Fibroblast of the aortic adventitia (primary cell): ENCODE results near the gene TCIRG1. TPM values are rescaled to one million over a fixed set of nuclear protein-coding genes. Genes with fewer than 3 reads are reported as not detected.

Experiments
- DNase-seq: peaks from one replicate; pipeline ENCODE4 v3.0.0-alpha.2; 2010; ENCODE audit warnings: low read depth
- H3K4me3 ChIP-seq: 2 replicates; pipeline ENCODE4 v1.5.1; 2011; ENCODE audit warnings: low read depth, mild to moderate bottlenecking, control low read depth, low read length, moderate library complexity
- total RNA-seq: library from RNA; depleted of rRNA; stranded (reverse); fragments of >200 nt; gene quantifications from 2 replicates; pipeline ENCODE4 v1.2.3, GENCODE V29; 2012; ENCODE audit warnings: low replicate concordance
- TF ChIP-seq, protein P1 (sequence below): IDR thresholded peaks from 2 replicates; pipeline ENCODE4 v1.5.1; 2011; ENCODE audit warnings: mild to moderate bottlenecking, low read length, control low read depth, inconsistent platforms; ENCODE audit not compliant: insufficient read depth

The TCIRG1 gene
- total RNA-seq, 1 donor, result 76.0 TPM

DNA sequence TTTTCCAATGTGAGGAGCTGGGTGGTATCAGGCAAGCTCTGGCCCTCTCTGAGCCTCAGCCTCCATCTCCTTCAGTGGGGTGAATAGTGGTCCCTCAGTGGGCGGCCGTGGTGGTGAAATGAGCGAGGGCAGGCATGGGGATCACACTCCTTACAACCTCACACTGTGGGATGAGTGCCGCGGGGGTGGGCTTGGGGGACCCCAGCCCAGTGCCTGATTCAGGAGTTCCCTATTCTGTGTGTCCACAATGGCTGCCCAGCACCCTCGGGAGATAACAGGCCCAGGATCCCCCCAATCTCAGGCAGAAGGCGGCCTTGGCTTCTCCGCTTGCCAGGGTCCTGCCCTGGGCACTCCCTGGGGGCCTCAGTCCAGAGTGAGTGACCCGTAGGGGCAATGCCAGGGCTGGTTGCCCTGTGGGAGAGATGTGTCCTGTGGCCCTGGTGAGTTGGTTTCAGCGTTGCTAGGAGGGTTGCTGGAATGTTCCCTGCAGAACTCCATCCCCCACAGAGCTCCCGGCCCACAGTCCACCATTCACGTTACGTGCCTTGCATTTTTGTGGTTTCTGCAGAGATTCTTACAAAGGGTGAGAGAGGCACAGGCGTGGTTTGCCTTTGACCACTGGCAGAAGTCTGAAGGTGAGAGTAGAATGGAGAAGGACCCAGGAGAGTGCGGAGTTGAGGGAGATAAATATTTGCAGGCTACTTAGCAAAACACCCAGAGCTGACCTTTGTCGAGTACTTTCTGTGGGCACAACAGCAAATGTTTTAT, 25.8 kb upstream of the TCIRG1 start:
- no peak overlapping the region for H3K4me3 ChIP-seq
- DNase-seq, result peak; percentile 92
- TF ChIP-seq, protein P1, sequence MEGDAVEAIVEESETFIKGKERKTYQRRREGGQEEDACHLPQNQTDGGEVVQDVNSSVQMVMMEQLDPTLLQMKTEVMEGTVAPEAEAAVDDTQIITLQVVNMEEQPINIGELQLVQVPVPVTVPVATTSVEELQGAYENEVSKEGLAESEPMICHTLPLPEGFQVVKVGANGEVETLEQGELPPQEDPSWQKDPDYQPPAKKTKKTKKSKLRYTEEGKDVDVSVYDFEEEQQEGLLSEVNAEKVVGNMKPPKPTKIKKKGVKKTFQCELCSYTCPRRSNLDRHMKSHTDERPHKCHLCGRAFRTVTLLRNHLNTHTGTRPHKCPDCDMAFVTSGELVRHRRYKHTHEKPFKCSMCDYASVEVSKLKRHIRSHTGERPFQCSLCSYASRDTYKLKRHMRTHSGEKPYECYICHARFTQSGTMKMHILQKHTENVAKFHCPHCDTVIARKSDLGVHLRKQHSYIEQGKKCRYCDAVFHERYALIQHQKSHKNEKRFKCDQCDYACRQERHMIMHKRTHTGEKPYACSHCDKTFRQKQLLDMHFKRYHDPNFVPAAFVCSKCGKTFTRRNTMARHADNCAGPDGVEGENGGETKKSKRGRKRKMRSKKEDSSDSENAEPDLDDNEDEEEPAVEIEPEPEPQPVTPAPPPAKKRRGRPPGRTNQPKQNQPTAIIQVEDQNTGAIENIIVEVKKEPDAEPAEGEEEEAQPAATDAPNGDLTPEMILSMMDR, result no peak

DNA sequence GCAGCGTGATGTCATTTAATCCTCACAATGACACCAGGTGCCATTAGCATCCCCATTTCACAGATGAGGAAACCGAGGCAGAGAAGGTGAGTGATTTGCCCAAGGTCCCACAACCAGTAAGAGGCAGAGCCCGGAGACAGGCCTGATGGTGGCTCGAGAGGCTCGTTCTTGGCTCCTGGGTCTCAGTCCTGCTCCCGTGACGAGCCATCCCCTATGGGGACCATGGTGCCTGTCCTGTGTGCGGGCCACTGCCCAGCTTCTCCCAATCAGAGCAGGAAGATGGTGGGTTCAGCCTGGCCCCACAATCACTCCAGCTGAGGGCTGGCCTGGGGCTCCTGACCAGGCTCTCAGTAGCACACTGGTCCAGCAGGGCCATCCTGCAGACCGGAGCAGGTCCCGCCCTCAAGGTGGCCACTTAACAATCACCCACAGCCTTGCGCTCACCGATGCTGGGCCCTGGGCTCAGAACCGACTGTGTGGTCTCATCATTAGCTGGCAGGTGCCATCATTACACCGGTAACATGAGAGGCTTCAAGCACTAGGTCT, 25.1 kb upstream of the TCIRG1 start:
- DNase-seq, result no peak
- H3K4me3 ChIP-seq, result no peak overlapping the region
- TF ChIP-seq, protein P1, result no peak

DNA sequence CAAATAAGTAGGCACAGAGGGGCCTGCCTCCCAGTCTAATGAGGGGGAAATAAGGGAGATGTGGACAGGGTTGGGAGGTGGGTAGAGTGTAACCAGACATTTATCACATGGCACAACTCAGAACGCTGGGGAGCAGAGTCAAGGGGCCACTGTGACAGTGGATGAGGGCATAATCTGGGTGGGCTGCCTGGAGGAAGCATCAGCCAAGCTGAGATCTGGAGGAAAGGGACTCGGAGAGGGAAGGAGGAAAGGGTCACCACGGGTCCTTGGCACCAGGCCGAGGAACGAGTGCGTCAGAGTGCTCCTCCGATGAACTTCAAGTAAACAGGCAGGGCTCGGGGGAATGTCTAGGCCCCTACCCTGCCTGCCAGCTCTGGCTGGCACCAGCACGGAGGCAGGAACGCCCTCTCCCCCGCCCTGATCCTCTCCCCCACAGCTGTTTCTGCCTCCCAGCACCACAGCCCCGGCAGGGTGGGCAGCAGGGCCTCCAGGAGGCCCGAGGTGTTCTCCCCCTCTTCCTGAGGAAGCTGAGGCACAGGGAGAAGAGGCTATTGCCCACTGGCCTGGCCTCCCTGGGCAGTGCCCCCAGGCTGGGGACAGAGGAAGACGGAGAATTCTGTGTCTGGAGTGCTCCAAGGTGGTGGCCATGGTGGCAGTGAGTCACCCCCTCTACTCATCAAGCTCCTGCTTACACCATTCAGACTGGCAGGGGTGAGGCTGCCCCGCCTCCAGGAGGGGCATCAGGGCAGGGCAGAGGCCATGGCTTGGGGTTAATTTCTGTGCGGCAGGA, 24.5 kb upstream of the TCIRG1 start:
- no peak overlapping the region for H3K4me3 ChIP-seq
- peak; percentile 67 for DNase-seq
- TF ChIP-seq, protein P1, result no peak

DNA sequence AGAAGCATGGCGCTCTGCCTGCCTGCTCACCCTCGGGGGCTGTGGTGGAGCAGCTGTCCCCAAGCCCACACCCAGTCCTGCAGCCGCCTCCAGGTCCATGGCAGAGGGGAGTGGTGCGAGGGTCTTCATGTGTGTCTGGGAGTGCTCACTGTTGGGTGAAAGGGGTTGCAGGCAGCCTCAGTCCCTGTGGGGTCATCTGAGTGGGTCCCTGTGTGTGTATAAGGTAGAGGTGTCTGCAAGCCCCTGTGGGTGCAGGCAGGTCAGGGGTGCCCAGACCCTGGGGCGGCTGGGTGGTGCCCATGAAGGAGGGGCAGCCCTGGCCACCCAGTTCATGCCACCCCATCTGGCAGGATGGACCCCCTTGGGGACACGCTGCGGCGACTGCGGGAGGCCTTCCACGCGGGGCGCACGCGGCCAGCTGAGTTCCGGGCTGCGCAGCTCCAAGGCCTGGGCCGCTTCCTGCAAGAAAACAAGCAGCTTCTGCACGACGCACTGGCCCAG, 23.8 kb upstream of the TCIRG1 start:
- TF ChIP-seq, protein P1, result no peak
- H3K4me3 ChIP-seq, result no peak overlapping the region
- DNase-seq, result no peak

DNA sequence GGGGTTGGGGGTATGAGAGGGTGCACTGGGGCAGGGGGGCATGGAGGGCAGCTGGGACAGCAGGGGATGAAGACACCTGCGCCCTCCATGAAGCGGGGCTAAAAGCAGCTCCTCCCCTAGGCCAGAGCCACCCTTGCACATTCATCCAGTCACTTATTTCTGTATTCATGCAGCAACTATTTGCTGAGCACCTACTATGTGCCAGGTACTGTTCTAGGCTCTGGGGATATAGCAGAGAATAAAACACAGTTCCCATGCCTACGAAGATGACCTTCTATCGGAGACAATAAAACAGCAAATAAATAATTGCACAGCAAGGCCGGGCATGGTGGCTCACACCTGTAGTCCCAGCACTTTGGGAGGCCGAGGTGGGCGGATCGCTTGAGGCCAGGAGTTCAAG, 23.4 kb upstream of the TCIRG1 start:
- TF ChIP-seq, protein P1, result no peak
- no peak for DNase-seq
- no peak overlapping the region for H3K4me3 ChIP-seq

DNA sequence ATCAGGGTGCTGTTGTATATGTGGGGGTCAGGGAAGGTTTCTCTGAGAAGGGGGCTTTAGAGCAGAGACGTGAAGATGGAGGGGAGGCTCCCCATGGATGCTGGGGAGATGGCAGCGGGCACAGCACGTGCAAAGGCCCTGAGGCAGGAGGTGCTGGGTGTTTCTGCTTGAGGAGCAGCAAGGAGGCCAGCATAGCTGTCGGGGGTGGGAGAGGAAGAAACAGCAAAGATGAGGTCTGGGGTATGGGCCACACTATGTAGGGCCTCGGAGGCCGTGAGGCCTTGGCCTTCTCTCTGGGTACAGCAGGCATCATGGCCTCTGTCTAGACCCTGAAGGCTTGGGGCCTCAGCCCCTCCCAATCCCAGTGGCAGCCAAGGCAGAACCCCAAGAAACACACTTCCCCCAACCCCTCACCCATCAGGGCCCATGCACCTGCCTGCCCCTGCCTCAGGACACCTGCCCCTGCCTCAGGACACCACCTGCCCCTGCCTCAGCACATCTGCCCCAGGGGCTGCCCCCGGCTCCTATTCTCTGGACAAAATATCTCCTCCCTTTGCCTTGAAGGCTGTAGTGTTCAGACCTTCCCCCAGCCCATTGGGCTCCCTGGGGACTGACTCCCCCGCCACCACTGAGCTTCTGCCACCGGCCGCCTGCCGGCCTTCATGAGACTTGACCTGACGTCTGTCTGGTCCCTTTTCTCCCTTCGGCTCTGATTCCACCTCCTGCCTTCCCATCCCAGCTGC, 22.5 kb upstream of the TCIRG1 start:
- DNase-seq, result no peak
- no peak overlapping the region for H3K4me3 ChIP-seq
- TF ChIP-seq, protein P1, result no peak
